GM12872 (cell line): Measurements from ENCODE around the gene DHX32.

Experiments used
- TF ChIP-seq, protein P1 (sequence below): IDR thresholded peaks from 3 replicates; pipeline ENCODE4 v1.5.1; 2011; ENCODE audit warnings: low read depth, mild to moderate bottlenecking, low read length, moderate library complexity; ENCODE audit not compliant: insufficient read depth

DHX32 gene

GRCh38 chr10:125843603-125844329, 37.3 kb downstream of the DHX32 start:
- TF ChIP-seq, protein P1, sequence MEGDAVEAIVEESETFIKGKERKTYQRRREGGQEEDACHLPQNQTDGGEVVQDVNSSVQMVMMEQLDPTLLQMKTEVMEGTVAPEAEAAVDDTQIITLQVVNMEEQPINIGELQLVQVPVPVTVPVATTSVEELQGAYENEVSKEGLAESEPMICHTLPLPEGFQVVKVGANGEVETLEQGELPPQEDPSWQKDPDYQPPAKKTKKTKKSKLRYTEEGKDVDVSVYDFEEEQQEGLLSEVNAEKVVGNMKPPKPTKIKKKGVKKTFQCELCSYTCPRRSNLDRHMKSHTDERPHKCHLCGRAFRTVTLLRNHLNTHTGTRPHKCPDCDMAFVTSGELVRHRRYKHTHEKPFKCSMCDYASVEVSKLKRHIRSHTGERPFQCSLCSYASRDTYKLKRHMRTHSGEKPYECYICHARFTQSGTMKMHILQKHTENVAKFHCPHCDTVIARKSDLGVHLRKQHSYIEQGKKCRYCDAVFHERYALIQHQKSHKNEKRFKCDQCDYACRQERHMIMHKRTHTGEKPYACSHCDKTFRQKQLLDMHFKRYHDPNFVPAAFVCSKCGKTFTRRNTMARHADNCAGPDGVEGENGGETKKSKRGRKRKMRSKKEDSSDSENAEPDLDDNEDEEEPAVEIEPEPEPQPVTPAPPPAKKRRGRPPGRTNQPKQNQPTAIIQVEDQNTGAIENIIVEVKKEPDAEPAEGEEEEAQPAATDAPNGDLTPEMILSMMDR: no peak

- TF ChIP-seq, protein P1: no peak
These were observed 40.1 kb downstream of the DHX32 start for GRCh38 chr10:125840955-125841354.

GRCh38 chr10:125840406-125840805, 40.7 kb downstream of the DHX32 start:
- TF ChIP-seq, protein P1: no peak

DNA sequence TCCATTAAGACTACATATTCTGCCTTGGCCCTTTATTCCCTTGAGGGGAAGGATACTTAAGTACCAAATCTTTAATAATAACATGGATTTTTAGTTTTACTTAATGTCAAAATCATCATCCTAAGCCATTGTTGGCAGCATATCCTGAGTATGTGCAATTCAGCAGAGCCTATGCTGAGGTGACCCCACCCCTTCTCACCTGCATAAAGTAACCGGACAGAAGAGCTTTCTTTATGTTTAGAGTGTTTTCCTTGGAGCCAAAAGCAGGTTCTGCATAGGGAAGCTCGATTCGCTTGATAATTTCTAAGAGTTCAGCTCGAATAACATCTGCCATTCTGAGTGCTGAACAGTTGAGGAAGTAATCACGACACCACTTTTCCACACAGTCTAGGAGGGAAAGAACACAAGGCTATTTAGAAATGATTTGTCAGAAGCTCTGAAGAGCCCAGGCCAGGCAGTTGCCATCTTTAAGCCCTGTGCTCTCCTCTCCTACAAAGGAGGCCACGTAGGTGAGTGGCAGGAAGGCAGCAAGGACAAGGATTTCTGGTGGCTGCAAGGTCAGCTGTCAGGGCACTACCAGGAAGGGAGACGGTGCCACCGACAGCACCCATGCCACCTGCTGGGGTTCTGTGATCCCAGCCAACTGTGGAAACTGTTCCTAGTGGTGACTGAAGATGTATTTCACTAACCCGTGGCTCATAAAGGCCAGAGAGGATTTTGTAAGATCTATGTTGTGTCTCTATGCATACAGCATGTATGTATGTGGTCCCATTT, 42.1 kb downstream of the DHX32 start:
- TF ChIP-seq, protein P1: no peak

- TF ChIP-seq, protein P1: no peak
These were observed 44.3 kb downstream of the DHX32 start for GRCh38 chr10:125836746-125837145.

- TF ChIP-seq, protein P1: no peak
These were observed 52.8 kb downstream of the DHX32 start for GRCh38 chr10:125828311-125828710.

DNA sequence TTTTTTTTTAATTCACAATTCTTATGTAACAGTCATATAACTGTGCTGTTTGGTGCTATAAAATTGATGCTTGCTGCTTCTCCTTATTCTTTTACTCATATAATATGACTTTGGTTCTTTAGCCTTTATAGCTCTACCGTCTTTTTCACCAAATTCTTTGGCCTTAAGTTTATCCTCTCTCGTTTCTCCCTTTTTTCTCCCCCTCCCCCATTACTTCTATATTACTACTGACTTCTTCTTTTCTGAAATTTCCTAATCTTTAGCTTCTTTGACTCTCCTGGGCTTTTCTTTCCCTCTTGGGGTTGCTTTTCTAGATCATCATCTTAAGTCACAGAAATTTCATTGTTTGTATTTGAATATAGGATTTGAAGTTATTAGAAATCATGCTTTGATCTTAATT, 54.0 kb downstream of the DHX32 start:
- TF ChIP-seq, protein P1: no peak
